Skeletal muscle tissue (tissue), 4 donors: ENCODE measurements around the gene SH3BP4. TPM values are rescaled to one million over a fixed set of nuclear protein-coding genes. Genes with fewer than 3 reads are reported as not detected.

Experiments
- H3K27ac ChIP-seq: one replicate; pipeline ENCODE4 v1.7.0; 2013; ENCODE audit warnings: mild to moderate bottlenecking, low read depth, low read length, inconsistent platforms
- H3K27me3 ChIP-seq, 3 donors: one replicate each; pipeline ENCODE4 v1.7.0; 2013; ENCODE audit warnings: low read length in 3 of 3; ENCODE audit not compliant: control insufficient read depth in 3 of 3, insufficient read depth in 3 of 3
- H3K36me3 ChIP-seq, 3 donors: one replicate each; pipeline ENCODE4 v1.7.0; 2013; ENCODE audit warnings: low read length in 3 of 3; ENCODE audit not compliant: control insufficient read depth in 3 of 3, insufficient read depth in 3 of 3
- H3K4me1 ChIP-seq, 3 donors: one replicate each; pipeline ENCODE4 v1.7.0; 2013; ENCODE audit warnings: low read length in 3 of 3, mild to moderate bottlenecking in 3 of 3; ENCODE audit not compliant: control insufficient read depth in 3 of 3, insufficient read depth in 3 of 3
- H3K4me3 ChIP-seq, 3 donors: one replicate each; pipeline ENCODE4 v1.7.0; 2013; ENCODE audit warnings: low read length in 3 of 3
- H3K9ac ChIP-seq, 3 donors: one replicate each; pipeline ENCODE4 v1.7.0; 2013; ENCODE audit warnings: low read length in 3 of 3, mild to moderate bottlenecking in 3 of 3, moderate library complexity in 2 of 3, low read depth in 1 of 3
- H3K9me3 ChIP-seq, 3 donors: one replicate each; pipeline ENCODE4 v1.7.0; 2013; ENCODE audit warnings: low read length in 3 of 3; ENCODE audit not compliant: control insufficient read depth in 3 of 3
- total RNA-seq: library from RNA; depleted of rRNA; stranded (reverse); fragments of >200 nt; gene quantifications from one replicate; pipeline ENCODE4 v1.2.3, GENCODE V29; 2014
- donor health status: Osteomylitis.

SH3BP4 gene
- total RNA-seq, 1 donor from 2014 or later, result 8.9 TPM

GRCh38 chr2:235003096-235003775 lies 51.4 kb downstream of the SH3BP4 start:
- H3K4me3 ChIP-seq, result peak overlapping the region in 1 of 3 donors; percentile 6
- H3K36me3 ChIP-seq, result peaks cover 0 to 2% (median 0%) of the 10 kb centered on the region in 3 donors
- no peaks in the 10 kb centered on the region for H3K9me3 ChIP-seq
- peaks cover 24 to 54% (median 32%) of the 10 kb centered on the region in 3 donors for H3K4me1 ChIP-seq
- H3K27me3 ChIP-seq, result no peaks in the 10 kb centered on the region
- H3K27ac ChIP-seq, result no peak overlapping the region
- peak overlapping the region in 1 of 3 donors; percentile 9 for H3K9ac ChIP-seq

GRCh38 chr2:235004329-235004903 lies 52.6 kb downstream of the SH3BP4 start:
- Histone ChIP-seq H3K27me3 (no peaks in the 10 kb centered on the region), H3K27ac (no peak overlapping the region), H3K36me3 (no peaks in the 10 kb centered on the region), H3K4me3 (no peak overlapping the region), H3K9me3 (no peaks in the 10 kb centered on the region), H3K4me1 (peaks cover 30 to 57% (median 32%) of the 10 kb centered on the region in 3 donors), H3K9ac (peak overlapping the region in 1 of 3 donors; percentile 25)

GRCh38 chr2:235005023-235005422 lies 53.2 kb downstream of the SH3BP4 start:
- H3K27me3 ChIP-seq, result no peaks in the 10 kb centered on the region
- peaks cover 30 to 59% (median 32%) of the 10 kb centered on the region in 3 donors for H3K4me1 ChIP-seq
- H3K4me3 ChIP-seq, result no peak overlapping the region
- no peak overlapping the region for H3K27ac ChIP-seq
- H3K36me3 ChIP-seq, result no peaks in the 10 kb centered on the region
- H3K9ac ChIP-seq, result peak overlapping the region in 1 of 3 donors; percentile 62
- no peaks in the 10 kb centered on the region for H3K9me3 ChIP-seq

GRCh38 chr2:235005603-235006259 lies 53.9 kb downstream of the SH3BP4 start:
- Histone ChIP-seq H3K36me3 (no peaks in the 10 kb centered on the region), H3K4me1 (peaks cover 30 to 64% (median 32%) of the 10 kb centered on the region in 3 donors), H3K27me3 (no peaks in the 10 kb centered on the region), H3K9ac (peak overlapping the region in 1 of 3 donors; percentile 62), H3K4me3 (no peak overlapping the region), H3K9me3 (no peaks in the 10 kb centered on the region), H3K27ac (no peak overlapping the region)

- Histone ChIP-seq H3K27me3 (no peaks in the 10 kb centered on the region), H3K4me1 (peaks cover 30 to 66% (median 32%) of the 10 kb centered on the region in 3 donors), H3K4me3 (no peak overlapping the region), H3K9ac (peak overlapping the region in 1 of 3 donors; percentile 58), H3K27ac (no peak overlapping the region), H3K9me3 (no peaks in the 10 kb centered on the region), H3K36me3 (no peaks in the 10 kb centered on the region)
Measured at GRCh38 chr2:235006461-235006860, 54.6 kb downstream of the SH3BP4 start.

- Histone ChIP-seq H3K27me3 (no peaks in the 10 kb centered on the region), H3K36me3 (no peaks in the 10 kb centered on the region), H3K9me3 (no peaks in the 10 kb centered on the region), H3K9ac (no peak overlapping the region), H3K27ac (no peak overlapping the region), H3K4me1 (peaks cover 35 to 71% (median 38%) of the 10 kb centered on the region in 3 donors), H3K4me3 (no peak overlapping the region)
Measured at GRCh38 chr2:235006986-235007385, 55.2 kb downstream of the SH3BP4 start.

GRCh38 chr2:235007664-235008457 lies 56.0 kb downstream of the SH3BP4 start:
- H3K4me1 ChIP-seq, result peaks cover 39 to 75% (median 42%) of the 10 kb centered on the region in 3 donors
- no peak overlapping the region for H3K9ac ChIP-seq
- no peak overlapping the region for H3K4me3 ChIP-seq
- H3K27me3 ChIP-seq, result no peaks in the 10 kb centered on the region
- H3K36me3 ChIP-seq, result no peaks in the 10 kb centered on the region
- no peak overlapping the region for H3K27ac ChIP-seq
- no peaks in the 10 kb centered on the region for H3K9me3 ChIP-seq

- H3K4me1 ChIP-seq, result peaks cover 31 to 68% (median 37%) of the 10 kb centered on the region in 3 donors
Measured at GRCh38 chr2:235008584-235009044, 56.8 kb downstream of the SH3BP4 start.

GRCh38 chr2:235009081-235009480 lies 57.3 kb downstream of the SH3BP4 start:
- Histone ChIP-seq H3K36me3 (no peaks in the 10 kb centered on the region), H3K9me3 (no peaks in the 10 kb centered on the region), H3K27ac (no peak overlapping the region), H3K9ac (no peak overlapping the region), H3K4me1 (peaks cover 30 to 65% (median 37%) of the 10 kb centered on the region in 3 donors), H3K27me3 (no peaks in the 10 kb centered on the region), H3K4me3 (no peak overlapping the region)

More at GRCh38 chr2:235008584-235009044, 56.8 kb downstream of the SH3BP4 start:
- Histone ChIP-seq H3K4me3 (no peak overlapping the region), H3K9ac (no peak overlapping the region), H3K27me3 (no peaks in the 10 kb centered on the region), H3K9me3 (no peaks in the 10 kb centered on the region), H3K36me3 (no peaks in the 10 kb centered on the region), H3K27ac (no peak overlapping the region)
